Ovary (tissue), 9 donors: Measurements from ENCODE around the gene ARID5A. TPM values are rescaled to one million over a fixed set of nuclear protein-coding genes. Genes with fewer than 3 reads are reported as not detected.

ENCODE experiments used
- DNase-seq, 5 donors: peaks; one replicate each; pipeline ENCODE4 v3.0.0-alpha.2; 2019 to 2020
- H3K27ac ChIP-seq, 2 donors: fragments of 200-600 bp; one replicate each; pipeline versions ENCODE4 v1.5.1 to v1.8.0; 2019 to 2022
- H3K27me3 ChIP-seq: fragments of 200-600 bp; one replicate; pipeline ENCODE4 v1.8.0; 2022
- H3K36me3 ChIP-seq: fragments of 200-600 bp; sonication (generic); one replicate; pipeline ENCODE4 v1.5.1; 2019
- H3K4me1 ChIP-seq: one replicate; pipeline ENCODE4 v1.8.1; 2013; ENCODE audit warnings: mild to moderate bottlenecking, moderate library complexity; ENCODE audit not compliant: insufficient read depth
- H3K4me3 ChIP-seq: fragments of 200-600 bp; sonication (generic); one replicate; pipeline ENCODE4 v1.5.1; 2017
- H3K9me3 ChIP-seq, 2 donors: fragments of 200-600 bp in 1 of 2; sonication (generic) in 1 of 2; one replicate each; pipeline versions ENCODE4 v1.5.1 to v1.8.1; 2013 to 2019; ENCODE audit warnings: mild to moderate bottlenecking in 1 of 2, moderate library complexity in 1 of 2
- CTCF ChIP-seq, 3 donors: fragments of 450-650 bp in 2 of 3; fragments of 200-600 bp in 1 of 3; IDR thresholded peaks; one replicate each; pipeline versions ENCODE4 v1.5.1 to v1.8.0; 2016 to 2022; ENCODE audit warnings: antibody characterized with exemption in 3 of 3, mild to moderate bottlenecking in 1 of 3
- EP300 ChIP-seq: sonication (generic); formaldehyde crosslinking; IDR thresholded peaks from one replicate; pipeline ENCODE4 v1.6.1; 2017; ENCODE audit warnings: antibody characterized with exemption
- POLR2A ChIP-seq: fragments of 450-650 bp; IDR thresholded peaks from one replicate; pipeline ENCODE4 v1.6.1; 2017; ENCODE audit warnings: antibody characterized with exemption, mild to moderate bottlenecking, moderate library complexity
- WGBS, 3 donors: extraction: QIAGEN DNeasy Blood & Tissue Kit in 1 of 3; methylation state at CpG; one replicate each; pipeline versions ENCODE4 v1.1.5 to v1.1.7; 2013 to 2017; 5-methylcytosine and 5-hydroxymethylcytosine counted together
- intact Hi-C, 4 donors: fragments of 100-400 bp; cut with DNase I; formaldehyde crosslinking; loops; one replicate each; pipeline versions ENCODE4 v1.11.0 to v1.15.1; 2022 to 2023
- polyA plus RNA-seq, 2 donors: library from polyadenylated mRNA; stranded (reverse); fragments of 200-250 nt in 1 of 2; fragments of 350-450 nt in 1 of 2; fragmentation: Illumina TruSeq in 1 of 2; extraction: RNeasy Lipid Tissue Mini Kit (QIAGEN cat#74804) in 1 of 2; gene quantifications; one replicate each; pipeline ENCODE4 v1.2.3, GENCODE V29; 2013 to 2014
- total RNA-seq, 7 donors: library from RNA; depleted of rRNA in 2 of 7; stranded (reverse); fragments of >200 nt in 2 of 7; fragmentation: NEBNext Ultra II Directional in 3 of 7; extraction: Animal tissue kit (Norgen Biotek cat#: 25700) in 3 of 7; gene quantifications; one replicate each; pipeline versions ENCODE4 v1.1.0 to v1.2.4, GENCODE V29; 2016 to 2023
- donor health status: DM: no; HTN: no; CAD: no; lungs with moderate emphysema.
- donor health status: DM: no; HTN: no; CAD: no.
- donor health status: Bipolar disorder and iron deficiency.
- donor health status: DM: yes; HTN: yes; CAD: no.
- donor health status: DM: no; HTN: no; CAD: no.
- donor health status: DM: yes; HTN: yes; CAD: no.

Gene ARID5A
- total and polyA plus RNA-seq, 9 donors, result 1.5 to 46.1 (median 17.1) TPM

GRCh38 chr2:96591494-96591893, 54.9 kb downstream of the ARID5A start:
- Histone ChIP-seq H3K27me3 (no peaks in the 10 kb centered on the region), H3K27ac (no peak overlapping the region), H3K4me3 (no peak overlapping the region), H3K36me3 (no peaks in the 10 kb centered on the region), H3K9me3 (no peaks in the 10 kb centered on the region), H3K4me1 (no peaks in the 10 kb centered on the region)
- intact Hi-C loops, result no loop called here
- TF ChIP-seq CTCF (IDR thresholded peaks at IDR 0.05) (no peak), POLR2A (no peak), EP300 (no peak)
- DNase-seq, result no peak
- WGBS, 3 donors, result 92 to 94% (median 93%) methylated on average over 3 of the region's 3 CpGs

GRCh38 chr2:96594282-96594681, 57.7 kb downstream of the ARID5A start:
- Histone ChIP-seq H3K36me3 (no peaks in the 10 kb centered on the region), H3K27ac (no peak overlapping the region), H3K27me3 (no peaks in the 10 kb centered on the region), H3K4me1 (no peaks in the 10 kb centered on the region), H3K9me3 (no peaks in the 10 kb centered on the region), H3K4me3 (no peak overlapping the region)
- TF ChIP-seq POLR2A (no peak), EP300 (no peak), CTCF (IDR thresholded peaks at IDR 0.05) (no peak)
- no peak for DNase-seq
- WGBS, 3 donors, result 88 to 97% (median 92%) methylated on average over 3 of the region's 3 CpGs
- intact Hi-C loops, result no loop called here

GRCh38 chr2:96594691-96595152, 58.2 kb downstream of the ARID5A start:
- intact Hi-C loops, result no loop called here
- H3K4me1 ChIP-seq, result no peaks in the 10 kb centered on the region
- H3K9me3 ChIP-seq, result no peaks in the 10 kb centered on the region
- 85 to 97% (median 95%) methylated on average over 5 of the region's 5 CpGs for WGBS, 3 donors
- H3K36me3 ChIP-seq, result no peaks in the 10 kb centered on the region
- no peak overlapping the region for H3K4me3 ChIP-seq
- no peak for DNase-seq
- no peak overlapping the region for H3K27ac ChIP-seq
- no peak for TF ChIP-seq EP300
- no peak for TF ChIP-seq POLR2A
- TF ChIP-seq CTCF (IDR thresholded peaks at IDR 0.05), result no peak
- H3K27me3 ChIP-seq, result no peaks in the 10 kb centered on the region

- Histone ChIP-seq H3K27ac (no peak overlapping the region), H3K27me3 (no peaks in the 10 kb centered on the region), H3K9me3 (no peaks in the 10 kb centered on the region), H3K4me3 (no peak overlapping the region), H3K36me3 (no peaks in the 10 kb centered on the region), H3K4me1 (no peaks in the 10 kb centered on the region)
- intact Hi-C loops, result no loop called here
- TF ChIP-seq POLR2A, result no peak
- no peak for TF ChIP-seq CTCF (IDR thresholded peaks at IDR 0.05)
- TF ChIP-seq EP300, result no peak
- no peak for DNase-seq
These were observed 60.0 kb downstream of the ARID5A start for GRCh38 chr2:96596596-96596995.

GRCh38 chr2:96599941-96600340, 63.4 kb downstream of the ARID5A start:
- H3K27ac ChIP-seq, result no peak overlapping the region
- intact Hi-C loops, result no loop called here
- WGBS, 3 donors, result 65 to 74% (median 65%) methylated on average over 2 of the region's 2 CpGs
- DNase-seq, result no peak
- no peaks in the 10 kb centered on the region for H3K4me1 ChIP-seq
- H3K27me3 ChIP-seq, result no peaks in the 10 kb centered on the region
- no peaks in the 10 kb centered on the region for H3K36me3 ChIP-seq
- no peaks in the 10 kb centered on the region for H3K9me3 ChIP-seq
- TF ChIP-seq CTCF (IDR thresholded peaks at IDR 0.05) (no peak), EP300 (no peak)
- no peak overlapping the region for H3K4me3 ChIP-seq
